GM23248 (cell line): ENCODE data around the gene DDAH1. TPM values are rescaled to one million over a fixed set of nuclear protein-coding genes. Genes with fewer than 3 reads are reported as not detected.

Source experiments
- DNase-seq: peaks from one replicate; pipeline ENCODE4 v3.0.0-alpha.2; 2015
- H2AFZ ChIP-seq: fragments of 200-600 bp; sonication (generic); 2 replicates; pipeline ENCODE4 v1.6.1; 2016; ENCODE audit warnings: antibody characterized with exemption
- H3F3A ChIP-seq: fragments of 200-600 bp; sonication (generic); 2 replicates; pipeline ENCODE4 v1.6.1; 2016; ENCODE audit warnings: mild to moderate bottlenecking, antibody characterized with exemption, mixed run types; ENCODE audit not compliant: insufficient read depth
- H3K27ac ChIP-seq: fragments of 200-600 bp; sonication (generic); 2 replicates; pipeline ENCODE4 v1.5.1; 2016; ENCODE audit warnings: mild to moderate bottlenecking
- H3K27me3 ChIP-seq: fragments of 200-600 bp; sonication (generic); replicated peaks from 2 replicates; pipeline ENCODE4 v1.6.1; 2016; ENCODE audit warnings: mild to moderate bottlenecking; ENCODE audit not compliant: insufficient read depth
- H3K36me3 ChIP-seq: fragments of 200-600 bp; sonication (generic); 2 replicates; pipeline ENCODE4 v1.6.1; 2016; ENCODE audit warnings: low read depth, mild to moderate bottlenecking
- H3K4me1 ChIP-seq: fragments of 200-600 bp; sonication (generic); 2 replicates; pipeline ENCODE4 v1.6.1; 2016; ENCODE audit warnings: mild to moderate bottlenecking; ENCODE audit not compliant: insufficient read depth
- H3K4me2 ChIP-seq: fragments of 200-600 bp; sonication (generic); one replicate; pipeline ENCODE4 v1.6.1; 2016; ENCODE audit warnings: mild to moderate bottlenecking; ENCODE audit not compliant: unreplicated experiment
- H3K4me3 ChIP-seq: fragments of 200-600 bp; sonication (generic); 2 replicates; pipeline ENCODE4 v1.5.1; 2016; ENCODE audit warnings: mild to moderate bottlenecking
- H3K79me2 ChIP-seq: fragments of 200-600 bp; sonication (generic); 2 replicates; pipeline ENCODE4 v1.6.1; 2016; ENCODE audit warnings: mild to moderate bottlenecking; ENCODE audit not compliant: insufficient read depth
- H3K9ac ChIP-seq: fragments of 200-600 bp; sonication (generic); 2 replicates; pipeline ENCODE4 v1.6.1; 2016; ENCODE audit warnings: mild to moderate bottlenecking
- H3K9me2 ChIP-seq: fragments of 200-600 bp; sonication (generic); 2 replicates; pipeline ENCODE4 v1.6.1; 2016; ENCODE audit warnings: mixed run types, mild to moderate bottlenecking, moderate library complexity; ENCODE audit not compliant: insufficient read depth
- H3K9me3 ChIP-seq: fragments of 200-600 bp; sonication (generic); one replicate; pipeline ENCODE4 v1.6.1; 2017; ENCODE audit warnings: low read depth
- H4K20me1 ChIP-seq: fragments of 200-600 bp; sonication (generic); 2 replicates; pipeline ENCODE4 v1.6.0; 2016; ENCODE audit not compliant: insufficient read depth
- EZH2 ChIP-seq: fragments of 200-600 bp; sonication (generic); IDR thresholded peaks from 2 replicates; pipeline ENCODE4 v1.6.1; 2018; ENCODE audit warnings: antibody characterized with exemption, mild to moderate bottlenecking; ENCODE audit not compliant: insufficient read depth, poor library complexity, severe bottlenecking
- EZH2phosphoT487 ChIP-seq: fragments of 200-600 bp; sonication (generic); IDR thresholded peaks from 2 replicates; pipeline ENCODE4 v1.6.1; 2018; ENCODE audit warnings: antibody characterized with exemption, moderate library complexity, mild to moderate bottlenecking, low read depth; ENCODE audit not compliant: insufficient read depth
- WGBS, 2 experiments: methylation state at CpG; one replicate each; pipeline ENCODE4 v1.1.6; 2015 to 2017; ENCODE audit warnings: low lambda C conversion rate in 2 of 2, low coverage in 1 of 2; ENCODE audit errors: missing lambda C conversion rate in 2 of 2; 5-methylcytosine and 5-hydroxymethylcytosine counted together
- in situ Hi-C: fragments of 300-500 bp; cut with MboI; formaldehyde crosslinking; loops from 2 replicates; pipeline ENCODE4 v1.15.0; 2020
- polyA plus RNA-seq: library from polyadenylated mRNA; unstranded; fragments of >200 nt; fragmentation: Nextera tagmentation; extraction: Ambion mirVana; gene quantifications from 2 replicates; pipeline ENCODE4 v1.2.1, GENCODE V29; 2016
- total RNA-seq: library from RNA; depleted of rRNA; stranded (reverse); fragments of >200 nt; shearing (Covaris generic); gene quantifications from 2 replicates; pipeline ENCODE4 v1.2.3, GENCODE V29; 2014

DDAH1 gene
- total and polyA plus RNA-seq, 2 experiments from 2014 or later, result 168 to 238 TPM

- H3K27me3 ChIP-seq, result no peaks in the 10 kb centered on the region
- H3K4me2 ChIP-seq, result no peak overlapping the region
- H3K27ac ChIP-seq, result no peak overlapping the region
- 73 to 80% methylated on average over 2 of the region's 2 CpGs for WGBS, 2 experiments
- H2AFZ ChIP-seq, result no peak overlapping the region
- peaks cover 37% of the 10 kb centered on the region; the same call in 1 of the 2 replicates for H3K36me3 ChIP-seq
- TF ChIP-seq EZH2 (no peak), EZH2phosphoT487 (no peak)
- H3K9ac ChIP-seq, result no peak overlapping the region
- H3F3A ChIP-seq, result peaks cover 48% of the 10 kb centered on the region
- no peak for DNase-seq
- no peaks in the 10 kb centered on the region for H3K9me2 ChIP-seq
- peaks cover 86% of the 10 kb centered on the region for H3K79me2 ChIP-seq
- no peaks in the 10 kb centered on the region for H3K9me3 ChIP-seq
- no peaks in the 10 kb centered on the region for H3K4me1 ChIP-seq
- no peak overlapping the region for H3K4me3 ChIP-seq
- in situ Hi-C loops, result no loop called here
- no peaks in the 10 kb centered on the region; the same call in 1 of the 2 replicates for H4K20me1 ChIP-seq
These were observed 36.4 kb downstream of the DDAH1 start for GRCh38 chr1:85428471-85429089.

- peak overlapping the region; percentile 32 for H3K27ac ChIP-seq
- no peaks in the 10 kb centered on the region for H3K27me3 ChIP-seq
- WGBS, 2 experiments, result 67 to 70% methylated on average over 3 of the region's 3 CpGs
These were observed 37.1 kb downstream of the DDAH1 start for GRCh38 chr1:85427849-85428248.

GRCh38 chr1:85427331-85427730 lies 37.6 kb downstream of the DDAH1 start:
- no peak overlapping the region for H2AFZ ChIP-seq
- no peaks in the 10 kb centered on the region for H3K4me1 ChIP-seq
- peak overlapping the region; percentile 32 for H3K27ac ChIP-seq
- H3K36me3 ChIP-seq, result peaks cover 34% of the 10 kb centered on the region
- peak; percentile 44 for DNase-seq
- peaks cover 57% of the 10 kb centered on the region for H3F3A ChIP-seq
- no peaks in the 10 kb centered on the region for H3K27me3 ChIP-seq
- H4K20me1 ChIP-seq, result no peaks in the 10 kb centered on the region
- H3K79me2 ChIP-seq, result peaks cover 86% of the 10 kb centered on the region
- WGBS, 2 experiments, result 7 to 14% methylated on average over 1 of the region's 1 CpG
- no peak overlapping the region for H3K4me3 ChIP-seq
- H3K9me3 ChIP-seq, result no peaks in the 10 kb centered on the region
- no peak overlapping the region for H3K9ac ChIP-seq
- no peaks in the 10 kb centered on the region for H3K9me2 ChIP-seq
- in situ Hi-C loops, result no loop called here
- H3K4me2 ChIP-seq, result no peak overlapping the region
- TF ChIP-seq EZH2 (no peak), EZH2phosphoT487 (no peak)

More at GRCh38 chr1:85427849-85428248, 37.1 kb downstream of the DDAH1 start:
- Histone ChIP-seq H3K9ac (no peak overlapping the region), H3K9me3 (no peaks in the 10 kb centered on the region), H4K20me1 (no peaks in the 10 kb centered on the region), H2AFZ (no peak overlapping the region), H3F3A (peaks cover 55% of the 10 kb centered on the region), H3K9me2 (no peaks in the 10 kb centered on the region), H3K4me1 (no peaks in the 10 kb centered on the region), H3K4me3 (no peak overlapping the region), H3K79me2 (peaks cover 86% of the 10 kb centered on the region), H3K4me2 (no peak overlapping the region), H3K36me3 (peaks cover 36% of the 10 kb centered on the region)
- no peak for DNase-seq
- no peak for TF ChIP-seq EZH2
- TF ChIP-seq EZH2phosphoT487, result no peak
- in situ Hi-C loops, result no loop called here

GRCh38 chr1:85421179-85421578 lies 43.8 kb downstream of the DDAH1 start:
- H3K4me2 ChIP-seq, result no peak overlapping the region
- no peak for DNase-seq
- H4K20me1 ChIP-seq, result no peaks in the 10 kb centered on the region
- no peaks in the 10 kb centered on the region for H3K27me3 ChIP-seq
- no peaks in the 10 kb centered on the region for H3K9me2 ChIP-seq
- in situ Hi-C loops, result no loop called here
- H3K27ac ChIP-seq, result peak overlapping the region; percentile 12; the same call in 1 of the 2 replicates
- H3K79me2 ChIP-seq, result peaks cover 100% of the 10 kb centered on the region
- H2AFZ ChIP-seq, result no peak overlapping the region
- H3K9ac ChIP-seq, result no peak overlapping the region
- WGBS, 2 experiments, result 96 to 97% methylated on average over 1 of the region's 1 CpG
- TF ChIP-seq EZH2, result no peak
- TF ChIP-seq EZH2phosphoT487, result no peak
- H3F3A ChIP-seq, result peaks cover 60% of the 10 kb centered on the region; the same call in 1 of the 2 replicates
- H3K4me1 ChIP-seq, result 0 out of 2 replicates have a peak, but pooled peaks cover 5% of the 10 kb centered on the region
- no peak overlapping the region for H3K4me3 ChIP-seq
- no peaks in the 10 kb centered on the region for H3K9me3 ChIP-seq
- H3K36me3 ChIP-seq, result peaks cover 19% of the 10 kb centered on the region
